DMS79 (cell line): ENCODE measurements around the gene PPP1R37.

Source experiments
- DNase-seq: peaks from one replicate; lab custom pipeline; 2025; lab: John Stamatoyannopoulos, UW

Gene PPP1R37, protein sequence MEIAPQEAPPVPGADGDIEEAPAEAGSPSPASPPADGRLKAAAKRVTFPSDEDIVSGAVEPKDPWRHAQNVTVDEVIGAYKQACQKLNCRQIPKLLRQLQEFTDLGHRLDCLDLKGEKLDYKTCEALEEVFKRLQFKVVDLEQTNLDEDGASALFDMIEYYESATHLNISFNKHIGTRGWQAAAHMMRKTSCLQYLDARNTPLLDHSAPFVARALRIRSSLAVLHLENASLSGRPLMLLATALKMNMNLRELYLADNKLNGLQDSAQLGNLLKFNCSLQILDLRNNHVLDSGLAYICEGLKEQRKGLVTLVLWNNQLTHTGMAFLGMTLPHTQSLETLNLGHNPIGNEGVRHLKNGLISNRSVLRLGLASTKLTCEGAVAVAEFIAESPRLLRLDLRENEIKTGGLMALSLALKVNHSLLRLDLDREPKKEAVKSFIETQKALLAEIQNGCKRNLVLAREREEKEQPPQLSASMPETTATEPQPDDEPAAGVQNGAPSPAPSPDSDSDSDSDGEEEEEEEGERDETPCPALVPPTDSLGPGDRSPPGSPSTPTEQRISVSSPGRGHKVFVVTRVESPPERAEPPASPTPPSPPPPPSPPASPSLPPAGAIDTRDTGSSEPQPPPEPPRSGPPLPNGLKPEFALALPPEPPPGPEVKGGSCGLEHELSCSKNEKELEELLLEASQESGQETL

DNA sequence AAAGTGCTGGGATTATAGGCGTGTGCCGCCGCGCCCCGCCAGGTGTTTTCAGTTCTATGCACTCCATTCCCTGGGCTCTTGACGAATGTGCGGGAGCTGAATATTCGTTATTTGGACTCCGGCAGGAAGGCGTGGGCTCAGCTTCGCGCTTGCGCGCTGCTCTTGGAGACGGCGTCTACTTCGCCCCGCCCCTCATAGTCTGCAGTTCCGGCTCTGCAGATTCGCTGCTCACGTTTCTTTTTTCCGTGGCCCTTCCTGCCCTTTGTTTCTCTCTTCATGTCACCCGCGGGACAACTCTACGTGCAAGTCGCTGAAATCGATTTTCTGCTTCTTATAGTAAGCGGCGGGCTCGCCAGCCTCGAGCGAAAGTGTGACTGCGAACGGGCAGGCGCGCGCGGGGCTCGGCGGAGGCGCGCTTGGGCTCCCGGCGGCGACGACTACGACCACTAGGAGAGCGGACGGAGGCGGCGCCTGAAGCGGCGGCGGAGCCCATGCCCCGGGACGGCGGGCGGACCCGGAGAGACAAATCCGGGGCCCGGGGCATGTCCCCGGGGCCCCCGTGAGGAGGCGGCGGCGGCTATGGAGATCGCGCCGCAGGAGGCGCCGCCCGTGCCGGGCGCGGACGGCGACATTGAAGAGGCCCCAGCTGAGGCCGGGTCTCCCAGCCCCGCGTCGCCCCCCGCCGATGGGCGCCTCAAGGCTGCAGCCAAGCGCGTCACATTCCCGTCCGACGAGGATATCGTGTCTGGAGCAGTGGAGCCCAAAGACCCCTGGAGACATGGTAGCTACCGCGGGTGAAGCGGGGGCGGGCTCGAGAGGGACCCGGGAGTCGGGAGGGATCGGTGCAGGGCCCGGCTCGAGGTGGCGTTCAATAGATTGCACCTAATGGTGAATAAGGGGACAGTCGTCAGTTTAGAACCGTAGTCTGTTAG, at the start of gene PPP1R37:
Gene PPP1R37, plus strand, starts transcription at position 433 of the 932 bp plus-strand sequence. Its CDS starts 147 bp downstream, at position 580.
- DNase-seq: peak; percentile 93

DNA sequence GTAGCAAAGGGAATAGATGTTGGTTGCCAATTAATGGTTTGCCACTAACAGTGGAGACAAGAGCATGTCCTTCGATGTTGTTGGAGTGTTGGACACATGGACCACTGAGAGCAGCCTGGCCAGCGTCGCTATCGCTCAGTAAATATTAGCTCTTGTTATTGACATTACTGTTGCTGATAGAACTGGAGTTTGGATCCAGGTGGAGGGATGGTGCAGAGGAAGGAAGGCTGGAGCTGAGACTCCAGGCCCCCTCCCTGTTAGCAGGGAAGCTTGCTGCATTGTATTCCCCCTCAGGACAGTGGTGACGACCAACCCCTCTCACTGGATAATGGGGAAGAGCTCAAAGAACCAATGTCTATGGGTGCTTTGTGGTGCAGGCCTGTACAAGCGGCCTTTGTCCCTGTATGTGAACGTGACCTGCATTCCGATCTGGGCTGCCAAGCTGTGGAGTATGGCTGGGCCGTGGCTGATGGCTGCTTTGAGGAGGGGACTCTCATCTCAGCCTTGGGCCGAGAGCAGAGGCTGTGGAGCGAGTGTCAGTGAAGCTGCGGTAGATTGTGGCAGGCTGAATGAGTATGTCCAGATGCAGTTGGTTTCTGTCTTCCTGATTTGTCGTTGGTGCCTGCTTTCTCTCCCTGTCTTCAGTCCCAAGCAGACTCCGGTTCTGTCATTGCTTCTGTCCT, 47.2 kb upstream of the PPP1R37 start:
- DNase-seq: no peak

DNA sequence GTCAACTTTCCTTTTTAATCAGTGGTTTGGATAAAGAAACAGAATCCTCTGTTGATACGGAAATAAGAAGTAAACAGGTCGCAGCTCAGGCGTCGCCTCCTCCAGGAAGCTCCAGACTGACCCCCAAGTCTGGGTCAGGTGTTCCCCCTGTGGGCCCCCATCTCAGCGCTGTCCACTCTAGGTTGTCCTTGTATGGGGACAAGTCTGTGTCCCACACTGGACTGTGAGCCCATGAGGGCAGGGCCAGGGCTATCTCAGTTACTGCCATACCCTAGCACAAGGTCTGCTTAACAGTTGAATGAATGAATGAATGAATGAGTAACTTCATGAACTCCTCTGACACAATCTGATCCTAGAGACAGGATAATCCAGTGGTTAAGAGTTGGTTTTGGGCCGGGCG, 46.6 kb upstream of the PPP1R37 start:
- DNase-seq: no peak

DNA sequence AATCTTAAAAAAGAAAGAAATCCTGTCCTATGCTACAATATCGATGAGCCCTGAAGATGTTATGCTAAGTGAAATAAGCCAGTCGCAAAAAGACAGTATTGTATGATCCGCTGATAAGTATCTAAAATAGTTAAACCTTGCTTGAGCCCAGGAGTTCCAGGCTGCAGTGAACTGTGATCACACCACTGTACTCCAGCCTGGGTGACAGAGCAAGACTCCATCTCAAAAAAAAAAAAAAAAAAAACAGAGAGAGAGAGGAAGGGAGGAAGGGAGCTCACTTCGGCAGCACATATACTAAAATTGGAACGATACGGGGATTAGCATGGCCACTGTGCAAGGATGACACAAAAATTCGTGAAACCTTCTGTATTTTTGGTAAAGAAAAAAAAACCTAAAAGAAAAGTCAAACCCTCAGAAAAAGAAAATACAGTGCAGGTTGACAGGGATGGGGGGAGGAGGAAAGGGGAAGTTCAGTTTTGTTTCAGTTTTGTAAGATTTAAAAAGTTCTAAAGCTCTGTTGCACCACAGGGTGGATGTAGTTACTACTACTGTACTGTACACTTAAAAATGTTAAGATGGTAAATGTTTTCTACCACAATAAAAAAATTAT, 45.7 kb upstream of the PPP1R37 start:
- DNase-seq: no peak

DNA sequence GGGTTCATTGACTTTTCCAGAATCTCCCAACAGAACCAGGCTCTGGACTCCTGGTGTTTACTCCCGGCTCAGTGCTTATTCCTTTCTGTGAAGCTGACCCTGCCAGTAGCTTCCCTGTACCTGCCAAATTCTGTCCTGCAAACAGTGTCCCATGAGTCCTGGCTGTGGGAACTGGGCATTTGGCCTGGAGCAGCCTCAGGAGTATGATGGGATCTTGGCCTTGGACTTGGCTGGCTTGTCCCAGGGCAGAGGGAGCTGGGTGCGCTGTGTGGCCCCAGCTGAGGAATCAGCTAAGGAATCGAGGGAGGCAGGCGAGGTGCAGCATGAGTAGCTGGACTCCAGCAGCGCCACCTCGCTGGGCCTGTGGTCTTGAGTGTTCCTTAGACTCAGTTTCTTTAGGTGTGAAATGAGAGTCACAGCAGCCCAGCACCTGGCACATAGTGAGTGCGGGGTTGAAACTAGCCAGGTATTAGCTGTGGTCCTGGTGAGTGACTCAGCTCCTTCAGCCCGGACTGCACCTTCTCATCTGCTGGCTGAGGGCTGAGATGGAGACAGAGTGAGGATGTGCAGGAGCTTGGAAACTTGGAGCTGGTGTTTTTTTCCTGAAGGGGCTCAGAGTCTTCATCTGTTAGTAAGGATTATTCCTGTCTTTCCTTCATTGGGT, 43.8 kb upstream of the PPP1R37 start:
- DNase-seq: no peak

DNA sequence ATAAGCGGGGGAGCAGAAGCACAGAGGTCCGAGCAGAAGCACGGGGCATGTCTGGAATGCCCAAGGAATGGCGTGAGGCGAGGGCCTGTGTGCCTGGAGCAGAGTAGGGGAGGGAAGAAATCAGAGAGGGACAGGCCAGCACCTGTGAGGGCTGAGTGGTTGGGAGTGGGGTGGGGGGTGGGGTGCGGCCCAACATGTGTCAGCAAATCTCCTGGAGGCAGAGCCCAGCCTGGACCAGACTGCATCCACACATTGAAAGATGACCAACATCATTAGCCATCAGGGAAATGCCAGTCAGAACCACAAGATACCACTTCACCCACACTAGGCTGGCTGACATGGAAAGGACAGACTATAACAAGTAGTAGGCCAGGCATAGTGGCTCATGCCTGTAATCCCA, 42.9 kb upstream of the PPP1R37 start:
- DNase-seq: no peak

DNA sequence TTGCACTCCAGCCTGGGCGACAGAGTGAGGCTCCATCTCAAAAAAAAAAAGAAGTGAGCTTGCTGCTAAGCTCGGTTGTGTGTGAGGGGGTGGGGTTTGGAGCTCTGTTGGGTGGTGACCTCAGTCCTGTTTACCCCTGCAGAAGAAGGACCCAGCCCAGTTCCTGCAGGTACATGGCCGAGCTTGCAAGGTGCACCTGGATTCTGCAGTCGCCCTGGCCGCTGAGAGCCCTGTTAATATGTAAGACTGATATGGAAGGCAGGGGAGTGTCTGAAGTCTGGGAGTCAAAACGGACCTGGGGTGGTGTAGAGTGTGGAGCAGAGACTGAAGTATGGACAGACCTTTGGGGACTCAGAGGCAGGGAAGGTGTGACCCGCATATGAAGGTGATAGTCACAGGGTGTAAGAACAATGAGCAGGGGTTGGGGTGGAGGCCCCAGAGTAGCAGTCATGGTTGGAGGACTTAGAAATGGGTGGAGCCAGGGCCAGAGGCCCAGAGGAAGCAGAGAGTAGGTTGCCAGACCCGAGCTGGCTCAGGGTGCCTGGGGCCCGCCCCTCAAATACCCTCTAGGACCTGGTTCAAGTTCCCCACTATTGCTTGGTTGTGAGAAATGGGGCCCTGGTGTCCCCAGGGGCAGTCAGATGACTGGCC, 40.9 kb upstream of the PPP1R37 start:
- no peak for DNase-seq

DNA sequence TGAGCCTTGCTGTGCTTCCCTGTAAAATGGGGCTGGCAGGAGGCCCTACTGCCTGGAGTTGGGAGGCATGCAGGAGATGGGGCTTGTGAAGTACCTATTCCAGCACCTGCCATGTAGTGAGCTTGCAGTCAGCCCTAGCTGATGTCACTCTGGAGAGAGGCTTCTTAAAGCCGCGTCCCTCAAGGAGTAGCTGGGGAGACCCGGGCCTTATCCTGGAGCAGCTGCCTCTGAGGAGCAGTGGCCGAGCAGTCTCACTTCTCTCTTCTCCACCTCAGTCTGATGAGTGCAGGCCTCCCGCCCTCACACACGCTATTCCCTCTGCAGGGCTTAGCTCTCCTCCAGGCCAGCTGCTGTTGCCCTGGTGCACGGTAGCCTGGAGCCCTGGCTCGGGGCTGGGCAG, 36.1 kb upstream of the PPP1R37 start:
- no peak for DNase-seq

DNA sequence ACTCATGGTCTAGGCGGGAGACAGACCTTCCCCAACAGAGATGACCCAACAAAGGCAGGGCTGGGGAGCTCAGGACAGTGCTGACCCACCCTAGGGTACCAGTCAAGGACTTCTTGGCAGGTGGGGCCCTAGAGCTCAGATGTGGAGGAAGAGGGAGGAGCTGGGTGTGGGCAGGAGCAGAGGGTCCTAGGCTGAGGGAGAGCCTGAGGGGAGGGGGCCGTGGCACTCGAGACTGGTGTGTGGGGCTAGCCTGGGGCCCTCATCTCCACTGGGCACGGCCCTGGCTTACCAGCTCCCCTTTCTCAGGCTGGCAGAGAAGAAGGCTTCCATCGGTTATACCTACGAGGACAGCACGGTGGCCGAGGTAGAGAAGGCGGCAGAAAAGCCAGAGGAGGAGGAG, 35.5 kb upstream of the PPP1R37 start:
- no peak for DNase-seq

DNA sequence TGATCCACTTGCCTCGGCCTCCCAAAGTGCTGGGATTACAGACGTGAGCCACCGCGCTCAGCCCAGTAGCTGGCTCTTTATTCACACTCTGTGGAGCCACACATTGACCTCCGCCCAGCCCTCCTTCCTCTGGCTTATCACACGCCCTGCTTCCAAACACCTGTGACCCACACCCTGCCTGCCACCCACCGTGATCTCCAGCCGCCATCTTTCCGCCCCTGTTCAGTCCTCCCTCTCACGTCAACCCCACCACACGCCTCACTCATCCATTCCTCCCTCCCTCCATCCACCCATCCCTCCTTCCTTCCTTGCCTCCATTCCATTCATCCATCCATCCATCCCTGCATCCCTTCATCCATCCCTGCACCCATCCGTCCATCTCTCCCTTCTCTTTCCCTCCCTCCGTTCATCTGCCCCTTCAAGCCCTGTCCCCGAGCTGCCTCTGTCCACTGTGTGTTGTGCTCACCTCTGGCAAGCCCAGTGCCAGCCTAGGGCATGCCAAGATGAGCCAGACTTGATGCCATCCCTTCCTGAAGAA, 34.3 kb upstream of the PPP1R37 start:
- DNase-seq: no peak

DNA sequence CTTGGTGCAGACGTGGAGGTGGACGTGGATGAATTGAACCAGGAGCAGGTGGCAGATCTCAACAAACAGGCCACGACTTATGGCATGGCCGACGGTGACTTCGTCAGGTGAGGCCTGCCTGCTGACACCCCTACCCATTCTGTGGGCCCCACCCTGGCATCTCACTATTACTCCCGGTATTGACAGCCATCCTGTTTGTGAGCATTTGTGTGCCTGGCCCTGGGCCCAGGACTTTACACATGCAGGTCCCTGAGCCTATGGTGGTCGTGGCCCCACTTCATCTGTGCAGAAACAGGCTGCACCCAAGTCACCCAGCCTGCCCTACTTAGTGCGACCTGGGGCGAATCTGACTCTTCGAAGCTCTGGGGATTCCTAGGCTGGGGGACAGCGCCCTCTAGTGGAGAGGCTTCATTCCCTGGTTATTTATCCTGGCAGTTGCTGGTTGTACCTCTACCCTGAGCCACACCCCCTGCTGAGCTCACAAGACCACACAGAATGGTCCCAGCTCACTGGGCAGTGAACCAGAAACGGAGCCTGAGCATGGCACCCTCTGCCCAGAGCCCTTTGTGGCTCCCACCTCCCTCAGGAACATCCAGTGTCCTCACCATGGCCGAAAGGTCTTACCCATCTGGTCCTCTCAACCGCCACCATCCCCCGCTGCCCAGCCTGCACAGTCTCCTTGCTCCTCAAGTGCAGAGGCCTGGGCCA, 33.6 kb upstream of the PPP1R37 start:
- DNase-seq: no peak

DNA sequence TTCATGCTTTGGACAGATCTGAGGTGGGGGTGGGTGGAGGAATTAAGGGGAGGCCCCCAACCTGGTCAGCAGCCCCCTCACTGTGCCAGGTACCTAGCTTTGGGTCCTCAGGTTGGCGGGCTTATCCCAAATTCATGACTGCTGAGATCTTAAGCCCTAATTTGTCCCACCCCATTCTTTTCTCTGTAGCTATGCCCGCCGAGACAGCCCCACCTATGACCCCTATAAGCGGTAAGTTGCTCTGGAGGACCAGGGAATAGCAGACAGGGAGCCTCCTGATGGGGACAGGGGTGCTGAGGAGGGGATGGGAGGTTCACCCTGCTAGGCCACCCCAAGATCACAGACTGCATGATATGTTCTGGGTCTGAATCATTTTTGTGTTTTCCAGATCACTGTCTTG, 31.0 kb upstream of the PPP1R37 start:
- no peak for DNase-seq

DNA sequence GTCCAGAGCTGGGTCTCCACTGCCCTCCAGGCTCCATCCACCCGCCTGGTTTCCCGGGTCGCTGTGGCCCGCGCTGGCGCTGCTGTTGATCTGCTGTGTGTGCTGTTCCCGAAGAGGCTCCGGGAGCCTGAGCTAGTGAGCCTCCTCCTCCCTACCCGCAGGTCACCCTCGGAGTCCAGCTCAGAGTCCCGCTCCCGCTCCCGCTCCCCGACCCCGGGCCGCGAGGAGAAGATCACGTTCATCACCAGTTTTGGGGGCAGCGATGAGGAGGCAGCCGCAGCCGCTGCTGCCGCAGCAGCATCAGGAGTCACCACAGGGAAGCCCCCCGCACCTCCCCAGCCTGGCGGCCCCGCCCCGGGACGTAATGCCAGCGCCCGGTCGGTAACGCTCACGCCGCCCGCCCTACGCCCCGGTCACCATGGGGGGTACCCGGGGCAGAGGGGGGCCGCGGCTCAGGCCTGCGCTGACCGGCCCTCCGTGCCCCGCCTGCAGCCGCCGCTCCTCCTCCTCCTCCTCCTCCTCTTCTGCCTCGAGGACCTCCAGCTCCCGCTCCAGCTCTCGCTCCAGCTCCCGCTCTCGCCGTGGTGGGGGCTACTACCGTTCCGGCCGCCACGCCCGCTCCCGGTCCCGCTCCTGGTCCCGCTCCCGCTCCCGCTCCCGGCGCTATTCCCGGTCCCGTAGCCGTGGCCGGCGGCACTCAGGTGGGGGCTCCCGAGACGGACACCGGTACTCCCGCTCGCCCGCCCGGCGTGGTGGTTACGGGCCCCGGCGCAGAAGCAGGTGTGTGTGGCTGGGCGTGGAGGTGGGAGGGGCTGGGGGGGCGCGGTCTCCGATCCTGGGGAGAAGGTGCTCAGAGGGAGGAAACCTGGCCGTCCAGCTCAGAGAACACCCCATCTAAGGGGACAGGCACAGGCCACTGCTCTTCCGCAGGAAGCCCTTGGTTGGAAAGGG, 28.9 kb upstream of the PPP1R37 start:
- DNase-seq: no peak

DNA sequence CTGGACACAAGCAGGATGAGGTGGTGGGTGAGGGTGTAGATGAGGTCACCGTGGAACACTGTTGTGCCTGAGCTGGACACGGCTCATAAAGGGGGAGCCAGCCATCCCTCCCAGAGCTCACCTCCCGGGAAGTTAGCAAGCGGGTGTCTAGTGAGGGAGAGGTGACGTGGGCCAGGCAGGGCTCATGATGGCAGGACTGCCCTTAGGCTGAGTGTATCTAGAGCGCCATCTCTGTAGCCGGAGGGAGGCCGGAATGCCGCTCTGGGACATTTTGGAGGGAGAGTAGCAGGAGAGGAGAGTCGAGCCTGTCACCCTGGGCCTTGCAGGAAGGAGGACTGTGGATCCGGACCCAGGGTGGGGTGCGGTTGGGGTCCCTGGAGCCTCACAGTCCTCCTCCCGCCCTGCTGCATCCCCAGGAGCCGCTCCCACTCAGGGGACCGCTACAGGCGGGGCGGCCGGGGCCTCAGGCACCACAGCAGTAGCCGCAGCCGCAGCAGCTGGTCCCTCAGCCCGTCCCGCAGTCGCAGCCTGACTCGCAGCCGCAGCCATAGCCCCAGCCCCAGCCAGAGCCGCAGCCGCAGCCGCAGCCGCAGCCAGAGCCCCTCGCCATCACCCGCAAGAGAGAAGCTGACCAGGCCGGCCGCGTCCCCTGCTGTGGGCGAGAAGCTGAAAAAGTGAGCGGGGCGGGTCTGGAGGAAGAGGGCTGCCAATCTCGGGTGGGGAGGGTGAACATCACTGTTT, 25.9 kb upstream of the PPP1R37 start:
- DNase-seq: no peak

DNA sequence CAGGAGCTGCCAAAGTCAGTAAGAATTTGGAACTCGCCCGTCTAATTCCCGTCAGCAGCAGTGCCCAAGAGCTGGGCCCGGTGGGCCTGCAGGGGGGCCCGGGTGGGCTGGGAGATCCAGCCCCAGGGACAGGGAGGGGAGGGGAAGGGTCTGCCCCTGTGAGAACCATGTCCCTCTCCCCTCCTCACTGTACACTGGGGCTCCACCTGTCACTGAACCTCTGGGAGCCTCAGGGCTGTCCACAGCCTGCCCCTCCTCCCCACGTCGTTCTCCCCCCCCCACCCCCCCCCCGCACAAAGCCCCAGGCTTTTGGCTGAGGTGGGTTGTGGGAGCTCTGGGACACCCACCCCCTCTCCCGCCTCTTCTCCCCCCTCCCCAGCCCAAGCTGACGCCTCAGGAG, 24.9 kb upstream of the PPP1R37 start:
- DNase-seq: no peak

DNA sequence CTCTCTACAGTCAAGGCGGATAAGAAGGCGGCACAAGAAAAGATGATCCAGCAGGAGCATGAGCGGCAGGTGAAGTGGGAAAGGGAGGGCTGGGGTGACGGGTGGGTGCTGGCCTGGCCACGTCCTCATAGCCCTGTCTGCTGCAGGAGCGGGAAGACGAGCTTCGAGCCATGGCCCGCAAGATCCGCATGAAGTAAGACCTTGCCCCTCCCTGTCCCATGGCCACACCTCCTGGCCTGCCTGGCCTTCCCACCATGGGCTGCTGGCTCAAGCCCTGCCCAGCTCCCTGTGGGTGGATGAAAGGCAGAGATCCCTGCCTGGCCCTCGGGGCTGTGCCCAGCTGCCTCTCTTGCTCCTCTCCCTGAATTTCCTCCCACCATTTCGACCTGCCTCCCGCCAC, 23.9 kb upstream of the PPP1R37 start:
- DNase-seq: no peak

DNA sequence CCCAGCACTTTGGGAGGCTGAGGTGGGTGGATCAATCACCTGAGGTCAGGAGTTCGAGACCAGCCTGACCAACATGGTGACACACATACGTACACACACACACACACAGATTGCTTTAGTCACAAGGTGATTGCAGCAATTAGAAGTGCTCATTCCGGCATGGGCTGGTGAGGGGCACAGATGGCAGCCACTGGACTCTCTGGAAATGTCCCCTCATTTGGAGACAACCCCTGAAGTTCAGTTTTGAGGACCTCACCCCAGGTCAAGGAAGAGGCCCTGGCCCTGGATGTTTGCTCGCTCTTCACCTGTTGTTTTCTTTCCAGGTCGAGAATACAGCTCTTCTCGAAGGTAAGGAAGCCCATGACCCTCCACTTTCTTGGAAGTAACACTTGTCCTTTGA, 22.8 kb upstream of the PPP1R37 start:
- DNase-seq: no peak
